ENCODE data around the gene TSPAN7.

GRCh38 chrX:38552721-38553120 is 8.6 kb upstream of the TSPAN7 start:
- TF ChIP-seq POLR2A (IDR thresholded peaks at IDR 0.05) (no peak), POLR2AphosphoS5 (IDR thresholded peaks at IDR 0.05) (no peak)

Data from spleen (tissue), 3 donors.